Measurements from ENCODE around the gene CYP39A1. TPM values are rescaled to one million over a fixed set of nuclear protein-coding genes. Genes with fewer than 3 reads are reported as not detected.

CYP39A1 gene
- polyA plus RNA-seq, 2 of the 4 experiments (the other 2 are of a cell fraction), result 0.26 to 0.78 TPM

DNA sequence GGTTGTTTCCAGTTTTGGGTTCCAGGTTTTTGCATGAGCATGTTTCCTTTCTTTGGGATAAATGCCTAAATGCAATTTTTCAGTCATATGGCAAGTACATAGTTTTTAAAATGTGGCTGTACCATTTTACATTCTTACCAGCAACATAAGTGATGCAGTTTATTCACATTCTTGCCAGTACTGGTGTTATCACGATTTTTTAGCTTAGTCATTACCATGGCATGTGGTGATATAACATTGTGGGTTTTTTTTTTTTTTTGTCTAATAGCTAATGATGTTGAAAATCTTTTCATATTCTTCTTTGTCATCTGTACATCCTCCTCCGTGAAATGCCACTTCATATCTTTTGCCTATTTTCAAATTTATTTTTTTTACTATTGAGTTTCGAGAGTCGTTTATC is 32.2 kb upstream of the CYP39A1 start:
- no peaks in the 10 kb centered on the region for H3K4me1 ChIP-seq
- no peak for ATAC-seq
- CTCF ChIA-PET, result no interaction called here
- no peak overlapping the region for H3K27ac ChIP-seq
- POLR2A ChIA-PET, result no interaction called here
- 62% methylated on average over 4 of the region's 4 CpGs for WGBS (ENCODE audit: missing lambda C conversion rate)
- no peak for DNase-seq (ENCODE audit: low read depth in 1 of 2, low spot score in 1 of 2)
- no peak for TF ChIP-seq TP53 (CRISPR knock-in tag; IDR thresholded peaks at IDR 0.05)
- no peak for TF ChIP-seq EHMT2 (IDR thresholded peaks at IDR 0.05; ENCODE audit: low read depth)
- no peak for TF ChIP-seq FOSB (CRISPR knock-in tag; IDR thresholded peaks at IDR 0.05)
- TF ChIP-seq HES2 (IDR thresholded peaks at IDR 0.05), result no peak
- no peak for TF ChIP-seq CHD2 (IDR thresholded peaks at IDR 0.05; ENCODE audit: low read length, partially characterized antibody)
- TF ChIP-seq CHD4 (IDR thresholded peaks at IDR 0.05; ENCODE audit: borderline replicate concordance), result no peak
- TF ChIP-seq ZSCAN20 (CRISPR knock-in tag; IDR thresholded peaks at IDR 0.05), result no peak
- no peak for TF ChIP-seq RNF2 (IDR thresholded peaks at IDR 0.05; ENCODE audit: borderline replicate concordance, low read depth)
- no peak for TF ChIP-seq HOXA7 (CRISPR knock-in tag; IDR thresholded peaks at IDR 0.05)
- TF ChIP-seq E2F6 (IDR thresholded peaks at IDR 0.05; ENCODE audit: borderline replicate concordance, low read depth), result no peak
- TF ChIP-seq HOXB5 (CRISPR knock-in tag; IDR thresholded peaks at IDR 0.05), result no peak
- no peak for TF ChIP-seq MYC (IDR thresholded peaks at IDR 0.05; ENCODE audit: borderline replicate concordance, low read length)
- no peak for TF ChIP-seq USF2 (IDR thresholded peaks at IDR 0.05)
- TF ChIP-seq ZNF302 (CRISPR knock-in tag; IDR thresholded peaks at IDR 0.05), result no peak
- no peak for TF ChIP-seq REST (IDR thresholded peaks at IDR 0.05)
- no peak for TF ChIP-seq SREBF2 (IDR thresholded peaks at IDR 0.05)
- TF ChIP-seq RCOR1 (IDR thresholded peaks at IDR 0.05; ENCODE audit: low read depth, low read length), result no peak
- no peak for TF ChIP-seq FOXS1 (CRISPR knock-in tag; IDR thresholded peaks at IDR 0.05)
- no peak for TF ChIP-seq KDM5A (IDR thresholded peaks at IDR 0.05)
- no peak for TF ChIP-seq NR3C1 (IDR thresholded peaks at IDR 0.05)
- H3K9me3 ChIP-seq, result no peaks in the 10 kb centered on the region
- FAIRE-seq, result no peak
- H3K4me2 ChIP-seq, result no peak overlapping the region
- no peak overlapping the region for H3K4me3 ChIP-seq

GRCh38 chr6:46677314-46677654 is 24.7 kb upstream of the CYP39A1 start:
- DNase-seq (ENCODE audit: low read depth in 1 of 2, low spot score in 1 of 2) (peak; percentile 9 to 18), FAIRE-seq (no peak), ATAC-seq (peak in 1 of 2 experiments; percentile 49; a peak in 1 of 6 replicates)
- CTCF ChIA-PET, result no interaction called here
- TF ChIP-seq RCOR1 (IDR thresholded peaks at IDR 0.05; ENCODE audit: low read depth, low read length) (no peak), CBX8 (IDR thresholded peaks at IDR 0.05) (no peak)
- H3K4me3 ChIP-seq, result no peak overlapping the region
- H3K4me1 ChIP-seq, result no peaks in the 10 kb centered on the region
- no peak overlapping the region for H3K4me2 ChIP-seq
- H3K9me3 ChIP-seq, result no peaks in the 10 kb centered on the region
- POLR2A ChIA-PET, result no interaction called here
- H3K27ac ChIP-seq, result no peak overlapping the region
- 43% methylated on average over 4 of the region's 4 CpGs for WGBS (ENCODE audit: missing lambda C conversion rate)

All from A549 (cell line).